Esophagus (tissue), 2 donors: ENCODE results near the gene PDE4D. TPM values are rescaled to one million over a fixed set of nuclear protein-coding genes. Genes with fewer than 3 reads are reported as not detected.
"Not testable (repeated sequence)": the region's sequence is repeated elsewhere in the genome, so short reads cannot be mapped to it uniquely, and the experiment has no call there.

Experiments
- H3K27ac ChIP-seq, 2 donors: one replicate each; pipeline ENCODE4 v1.5.1; 2013; ENCODE audit warnings: low read depth in 2 of 2, mild to moderate bottlenecking in 2 of 2, inconsistent platforms in 1 of 2, low read length in 1 of 2, moderate library complexity in 1 of 2
- H3K27me3 ChIP-seq, 2 donors: one replicate each; pipeline ENCODE4 v1.6.1; 2013; ENCODE audit warnings: low read length in 2 of 2, control low read depth in 1 of 2, mild to moderate bottlenecking in 1 of 2; ENCODE audit not compliant: insufficient read depth in 2 of 2, control insufficient read depth in 1 of 2
- H3K36me3 ChIP-seq, 2 donors: one replicate each; pipeline ENCODE4 v1.6.1; 2013; ENCODE audit warnings: low read length in 1 of 2; ENCODE audit not compliant: control insufficient read depth in 2 of 2, insufficient read depth in 2 of 2
- H3K4me1 ChIP-seq, 2 donors: one replicate each; pipeline ENCODE4 v1.6.1; 2013; ENCODE audit warnings: low read length in 1 of 2; ENCODE audit not compliant: control insufficient read depth in 2 of 2, insufficient read depth in 2 of 2
- H3K4me3 ChIP-seq, 2 donors: one replicate each; pipeline ENCODE4 v1.5.1; 2013; ENCODE audit warnings: low read length in 2 of 2, mild to moderate bottlenecking in 2 of 2, low read depth in 1 of 2, moderate library complexity in 1 of 2
- H3K9me3 ChIP-seq, 2 donors: one replicate each; pipeline ENCODE4 v1.6.1; 2013; ENCODE audit warnings: mild to moderate bottlenecking in 2 of 2, low read depth in 1 of 2, low read length in 1 of 2, moderate library complexity in 1 of 2; ENCODE audit not compliant: control insufficient read depth in 2 of 2, insufficient read depth in 1 of 2
- WGBS, 2 donors: extraction: QIAGEN DNeasy Blood & Tissue Kit; methylation state at CpG; one replicate each; pipeline ENCODE4 v1.1.7; 2013; 5-methylcytosine and 5-hydroxymethylcytosine counted together
- polyA plus RNA-seq, 2 donors: library from polyadenylated mRNA; stranded (reverse); fragments of 200-250 nt; gene quantifications; one replicate each; pipeline ENCODE4 v1.2.3, GENCODE V29; 2013
- donor health status: healthy with polysubstance abuse.
- donor health status: Bipolar disorder and iron deficiency.

PDE4D gene
- polyA plus RNA-seq, 2 donors, result 1.5 to 2.5 TPM

- not testable (repeated sequence) for H3K36me3 ChIP-seq, H3K27me3 ChIP-seq, H3K27ac ChIP-seq, H3K4me1 ChIP-seq, H3K4me3 ChIP-seq, H3K9me3 ChIP-seq
- 85 to 90% methylated on average over 4 of the region's 4 CpGs for WGBS, 2 donors
Observed at GRCh38 chr5:59463618-59464166, 429.8 kb downstream of the PDE4D start.

GRCh38 chr5:59462956-59463355, 430.6 kb downstream of the PDE4D start:
- no peaks in the 10 kb centered on the region for H3K27me3 ChIP-seq
- H3K27ac ChIP-seq, result no peak overlapping the region
- H3K36me3 ChIP-seq, result no peaks in the 10 kb centered on the region
- 67 to 87% methylated on average over 1 of the region's 1 CpG for WGBS, 2 donors
- no peak overlapping the region for H3K4me3 ChIP-seq
- no peaks in the 10 kb centered on the region for H3K4me1 ChIP-seq
- H3K9me3 ChIP-seq, result no peaks in the 10 kb centered on the region

- no peaks in the 10 kb centered on the region for H3K9me3 ChIP-seq
- no peak overlapping the region for H3K27ac ChIP-seq
- no peaks in the 10 kb centered on the region for H3K27me3 ChIP-seq
- H3K36me3 ChIP-seq, result no peaks in the 10 kb centered on the region
- H3K4me3 ChIP-seq, result no peak overlapping the region
- H3K4me1 ChIP-seq, result no peaks in the 10 kb centered on the region
- 66 to 72% methylated on average over 4 of the region's 4 CpGs for WGBS, 2 donors
Observed at GRCh38 chr5:59460368-59461153, 433.0 kb downstream of the PDE4D start.

GRCh38 chr5:59458966-59459729, 434.4 kb downstream of the PDE4D start:
- Histone ChIP-seq H3K9me3 (no peaks in the 10 kb centered on the region), H3K27me3 (no peaks in the 10 kb centered on the region), H3K4me3 (no peak overlapping the region), H3K36me3 (no peaks in the 10 kb centered on the region), H3K27ac (no peak overlapping the region), H3K4me1 (no peaks in the 10 kb centered on the region)
- 71 to 94% methylated on average over 3 of the region's 3 CpGs for WGBS, 2 donors

- H3K4me3 ChIP-seq, result no peak overlapping the region
- no peaks in the 10 kb centered on the region for H3K27me3 ChIP-seq
- H3K27ac ChIP-seq, result no peak overlapping the region
- no peaks in the 10 kb centered on the region for H3K4me1 ChIP-seq
- no peaks in the 10 kb centered on the region for H3K36me3 ChIP-seq
- no peaks in the 10 kb centered on the region for H3K9me3 ChIP-seq
- WGBS, 2 donors, result 66 to 78% methylated on average over 4 of the region's 4 CpGs
Observed at GRCh38 chr5:59458321-59458720, 435.2 kb downstream of the PDE4D start.

GRCh38 chr5:59449905-59450644, 443.5 kb downstream of the PDE4D start:
- H3K4me3 ChIP-seq, result no peak overlapping the region
- WGBS, 2 donors, result 85 to 87% methylated on average over 3 of the region's 3 CpGs
- H3K27ac ChIP-seq, result no peak overlapping the region
- no peaks in the 10 kb centered on the region for H3K4me1 ChIP-seq
- H3K9me3 ChIP-seq, result no peaks in the 10 kb centered on the region
- no peaks in the 10 kb centered on the region for H3K36me3 ChIP-seq
- H3K27me3 ChIP-seq, result no peaks in the 10 kb centered on the region

- Histone ChIP-seq H3K4me3 (no peak overlapping the region), H3K27me3 (no peaks in the 10 kb centered on the region), H3K36me3 (no peaks in the 10 kb centered on the region), H3K27ac (no peak overlapping the region), H3K9me3 (no peaks in the 10 kb centered on the region), H3K4me1 (no peaks in the 10 kb centered on the region)
- 43 to 53% methylated on average over 2 of the region's 2 CpGs for WGBS, 2 donors
Observed at GRCh38 chr5:59446356-59446755, 447.2 kb downstream of the PDE4D start.

- no peaks in the 10 kb centered on the region for H3K9me3 ChIP-seq
- no peaks in the 10 kb centered on the region for H3K36me3 ChIP-seq
- H3K4me1 ChIP-seq, result no peaks in the 10 kb centered on the region
- H3K27me3 ChIP-seq, result no peaks in the 10 kb centered on the region
- WGBS, 2 donors, result 87 to 95% methylated on average over 1 of the region's 1 CpG
- no peak overlapping the region for H3K27ac ChIP-seq
- H3K4me3 ChIP-seq, result no peak overlapping the region
Observed at GRCh38 chr5:59445741-59446140, 447.8 kb downstream of the PDE4D start.

- Histone ChIP-seq H3K9me3 (no peaks in the 10 kb centered on the region), H3K4me3 (no peak overlapping the region), H3K36me3 (no peaks in the 10 kb centered on the region), H3K4me1 (no peaks in the 10 kb centered on the region), H3K27ac (no peak overlapping the region), H3K27me3 (no peaks in the 10 kb centered on the region)
- 93 to 94% methylated on average over 3 of the region's 3 CpGs for WGBS, 2 donors
Observed at GRCh38 chr5:59439303-59439702, 454.2 kb downstream of the PDE4D start.
